ENCODE results near the gene LYRM9. TPM values are rescaled to one million over a fixed set of nuclear protein-coding genes. Genes with fewer than 3 reads are reported as not detected.

LYRM9 gene
- total and polyA plus RNA-seq, 2 donors (not counting 1 experiment from before 2014, with no cell fraction given) = 9.7 to 13.7 TPM

DNA sequence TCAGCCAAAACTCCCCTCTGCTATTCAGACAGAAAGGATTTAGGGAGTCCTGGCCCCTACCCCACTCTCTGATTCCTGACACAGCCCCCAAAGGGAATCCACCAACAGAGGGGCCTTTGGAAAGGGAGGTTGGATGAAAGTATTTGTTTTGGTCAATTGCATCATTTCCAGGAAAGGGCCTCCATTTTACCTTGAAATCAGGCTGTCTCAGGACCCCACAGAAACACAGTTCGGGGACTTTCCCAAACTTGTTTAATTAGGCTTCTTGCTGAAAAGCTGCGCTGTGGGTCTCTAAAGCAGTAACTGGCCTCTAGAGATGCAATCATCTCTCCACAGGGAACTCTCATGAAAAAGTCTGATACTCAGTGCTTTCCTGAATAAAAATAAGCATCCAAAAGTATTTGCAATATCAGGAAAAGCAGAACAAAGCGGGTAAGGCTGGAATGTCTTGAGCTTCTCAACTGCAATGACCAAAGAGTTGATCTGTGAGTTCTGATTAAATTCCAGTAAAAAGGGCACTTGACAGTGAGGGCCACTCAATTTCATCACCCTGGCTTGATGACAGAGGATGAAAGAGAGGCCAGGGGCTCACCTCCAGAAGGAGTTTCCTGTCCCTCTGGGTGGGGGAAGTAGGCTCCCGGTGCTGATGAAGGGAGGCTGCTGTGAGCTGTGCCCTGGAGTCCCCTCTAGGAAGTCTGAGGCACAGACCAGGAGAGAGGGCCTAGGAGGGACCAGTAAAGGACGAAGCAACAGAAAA is 36.3 kb downstream of the LYRM9 start:
- no peaks in the 10 kb centered on the region for H3K79me2 ChIP-seq (ENCODE audit: control insufficient read depth, insufficient read depth, low read length)
- no peaks in the 10 kb centered on the region for H3K27me3 ChIP-seq (ENCODE audit: control insufficient read depth, insufficient read depth, low read length)
- H3K9me3 ChIP-seq (ENCODE audit: control insufficient read depth, insufficient read depth, low read depth, low read length) = no peaks in the 10 kb centered on the region
- no peak overlapping the region for H3K4me2 ChIP-seq (ENCODE audit: extremely low read depth, insufficient read depth, low read length)
- H2AFZ ChIP-seq (ENCODE audit: low read length) = no peak overlapping the region
- H3K4me1 ChIP-seq (ENCODE audit: control insufficient read depth, extremely low read depth, insufficient read depth, low read length) = no peaks in the 10 kb centered on the region
- TF ChIP-seq CTCF (conservative IDR thresholded peaks at IDR 0.05 in 1 of 2, IDR thresholded peaks at IDR 0.05 in 1 of 2; ENCODE audit: low read depth in 1 of 2, low read length in 2 of 2) = no peak
- TF ChIP-seq EZH2 (IDR thresholded peaks at IDR 0.05; ENCODE audit: low read length, missing control alignments) = no peak
- DNase-seq (ENCODE audit: low read depth in 2 of 2) = no peak
- H4K20me1 ChIP-seq (ENCODE audit: control insufficient read depth, extremely low read depth, insufficient read depth, low read length) = no peaks in the 10 kb centered on the region
- no peak overlapping the region for H3K27ac ChIP-seq (ENCODE audit: insufficient read depth, low read length)
- H3K4me3 ChIP-seq (replicated peaks in 1 of 4; ENCODE audit: control extremely low read depth in 1 of 4, insufficient read depth in 1 of 4, low read depth in 3 of 4, low read length in 4 of 4) = no peak overlapping the region
- no peaks in the 10 kb centered on the region for H3K36me3 ChIP-seq (ENCODE audit: control insufficient read depth, insufficient read depth, low read length)
- no peak overlapping the region for H3K9ac ChIP-seq (ENCODE audit: insufficient read depth, low read length)

DNA sequence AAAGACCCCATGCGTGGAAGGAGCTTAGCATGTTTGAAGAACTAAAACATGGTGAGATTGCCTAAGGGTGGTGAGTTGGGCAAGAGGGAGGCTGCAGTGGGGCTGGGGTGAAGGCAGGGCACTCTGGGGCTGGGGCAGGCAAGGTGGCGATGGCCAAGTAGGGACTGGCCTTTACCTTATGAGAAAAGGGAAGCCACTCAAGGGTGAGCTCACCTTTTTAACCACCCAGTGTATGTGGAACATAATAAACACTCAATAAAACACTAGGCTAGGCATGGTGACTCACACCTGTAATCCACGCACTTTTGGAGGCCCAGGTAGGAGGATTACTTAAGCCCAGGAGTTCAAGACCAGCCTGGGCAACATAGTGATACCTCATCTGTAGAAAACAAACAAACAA is 37.7 kb downstream of the LYRM9 start:
- no peak overlapping the region for H3K9ac ChIP-seq (ENCODE audit: insufficient read depth, low read length)
- no peaks in the 10 kb centered on the region for H3K4me1 ChIP-seq (ENCODE audit: control insufficient read depth, extremely low read depth, insufficient read depth, low read length)
- TF ChIP-seq EZH2 (IDR thresholded peaks at IDR 0.05; ENCODE audit: low read length, missing control alignments) (no peak), CTCF (conservative IDR thresholded peaks at IDR 0.05 in 1 of 2, IDR thresholded peaks at IDR 0.05 in 1 of 2; ENCODE audit: low read depth in 1 of 2, low read length in 2 of 2) (no peak)
- no peak overlapping the region for H3K27ac ChIP-seq (ENCODE audit: insufficient read depth, low read length)
- no peak overlapping the region for H3K4me3 ChIP-seq (replicated peaks in 1 of 4; ENCODE audit: control extremely low read depth in 1 of 4, insufficient read depth in 1 of 4, low read depth in 3 of 4, low read length in 4 of 4)
- no peaks in the 10 kb centered on the region for H3K36me3 ChIP-seq (ENCODE audit: control insufficient read depth, insufficient read depth, low read length)
- no peaks in the 10 kb centered on the region for H3K9me3 ChIP-seq (ENCODE audit: control insufficient read depth, insufficient read depth, low read depth, low read length)
- no peaks in the 10 kb centered on the region for H3K79me2 ChIP-seq (ENCODE audit: control insufficient read depth, insufficient read depth, low read length)
- H4K20me1 ChIP-seq (ENCODE audit: control insufficient read depth, extremely low read depth, insufficient read depth, low read length) = no peaks in the 10 kb centered on the region
- DNase-seq (ENCODE audit: low read depth in 2 of 2) = no peak
- no peak overlapping the region for H2AFZ ChIP-seq (ENCODE audit: low read length)
- no peak overlapping the region for H3K4me2 ChIP-seq (ENCODE audit: extremely low read depth, insufficient read depth, low read length)
- no peaks in the 10 kb centered on the region for H3K27me3 ChIP-seq (ENCODE audit: control insufficient read depth, insufficient read depth, low read length)

DNA sequence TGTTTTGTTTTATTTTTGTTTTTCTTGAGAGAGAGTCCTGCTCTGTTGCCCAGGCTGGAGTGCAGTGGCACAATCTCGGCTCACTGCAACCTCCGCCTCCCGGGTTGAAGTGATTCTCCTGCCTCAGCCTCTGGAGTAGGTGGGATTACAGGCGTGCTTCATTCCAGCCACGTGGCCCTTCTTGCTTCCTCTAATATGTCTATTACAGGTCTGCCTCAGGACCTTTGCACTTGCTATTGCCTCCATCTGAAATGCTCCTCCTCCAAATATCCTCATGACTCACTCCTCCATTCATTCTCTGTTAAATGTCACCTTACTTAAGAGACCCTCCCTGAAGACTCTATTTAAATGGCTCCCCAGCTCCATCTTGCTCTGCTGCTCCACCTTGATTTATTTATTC is 39.0 kb downstream of the LYRM9 start:
- no peak overlapping the region for H3K4me2 ChIP-seq (ENCODE audit: extremely low read depth, insufficient read depth, low read length)
- H3K79me2 ChIP-seq (ENCODE audit: control insufficient read depth, insufficient read depth, low read length) = no peaks in the 10 kb centered on the region
- no peak overlapping the region for H3K27ac ChIP-seq (ENCODE audit: insufficient read depth, low read length)
- no peaks in the 10 kb centered on the region for H3K36me3 ChIP-seq (ENCODE audit: control insufficient read depth, insufficient read depth, low read length)
- H3K4me3 ChIP-seq (replicated peaks in 1 of 4; ENCODE audit: control extremely low read depth in 1 of 4, insufficient read depth in 1 of 4, low read depth in 3 of 4, low read length in 4 of 4) = no peak overlapping the region
- no peaks in the 10 kb centered on the region for H3K9me3 ChIP-seq (ENCODE audit: control insufficient read depth, insufficient read depth, low read depth, low read length)
- TF ChIP-seq EZH2 (IDR thresholded peaks at IDR 0.05; ENCODE audit: low read length, missing control alignments) = no peak
- no peak for TF ChIP-seq CTCF (conservative IDR thresholded peaks at IDR 0.05 in 1 of 2, IDR thresholded peaks at IDR 0.05 in 1 of 2; ENCODE audit: low read depth in 1 of 2, low read length in 2 of 2)
- H3K27me3 ChIP-seq (ENCODE audit: control insufficient read depth, insufficient read depth, low read length) = no peaks in the 10 kb centered on the region
- H4K20me1 ChIP-seq (ENCODE audit: control insufficient read depth, extremely low read depth, insufficient read depth, low read length) = no peaks in the 10 kb centered on the region
- no peak overlapping the region for H3K9ac ChIP-seq (ENCODE audit: insufficient read depth, low read length)
- H3K4me1 ChIP-seq (ENCODE audit: control insufficient read depth, extremely low read depth, insufficient read depth, low read length) = no peaks in the 10 kb centered on the region
- H2AFZ ChIP-seq (ENCODE audit: low read length) = no peak overlapping the region
- DNase-seq (ENCODE audit: low read depth in 2 of 2) = no peak
